ENCODE measurements around the gene MYRF.

DNA sequence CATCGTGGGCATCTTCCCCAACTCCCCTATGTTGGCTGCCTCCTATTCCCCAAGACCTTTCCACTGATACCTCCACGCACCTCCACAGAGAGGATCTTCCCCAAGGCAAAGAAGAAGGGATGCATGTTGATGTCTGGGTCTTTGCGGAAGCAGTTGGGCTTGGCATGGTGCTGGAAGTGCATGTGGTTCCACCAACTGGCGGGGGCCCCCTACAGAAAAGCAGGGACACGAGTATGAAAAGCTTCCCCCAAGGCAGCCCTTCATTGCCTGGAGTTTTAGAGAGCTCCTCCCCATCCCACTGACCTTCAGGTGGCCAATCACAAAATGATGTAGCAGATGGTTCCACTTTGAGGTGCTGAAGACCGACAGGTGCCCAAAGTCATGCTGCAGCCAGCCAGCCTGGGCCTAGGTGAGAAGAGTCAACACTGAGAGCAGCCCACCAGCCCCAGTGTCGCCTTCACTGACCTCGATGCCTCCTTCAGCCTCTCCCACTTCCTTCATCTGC, 58.3 kb downstream of the MYRF start:
- TF ChIP-seq CTCF (IDR thresholded peaks at IDR 0.05): no peak
- no peak for TF ChIP-seq EZH2 (IDR thresholded peaks at IDR 0.05)

Measured in neural progenitor cell (in vitro differentiated cells).